Measurements from ENCODE around the gene TLX1.

The TLX1 gene

GRCh38 chr10:101126684-101127628 lies 4.1 kb upstream of the TLX1 start:
- H3K9me2 ChIP-seq (replicated peaks; ENCODE audit: control insufficient read depth, low read length): no peaks in the 10 kb centered on the region
- peaks cover 93% of the 10 kb centered on the region for H3K27me3 ChIP-seq (ENCODE audit: control insufficient read depth, low read length)
- no peak overlapping the region for H3K27ac ChIP-seq (ENCODE audit: low read depth, low read length)
- no peaks in the 10 kb centered on the region for H3F3A ChIP-seq (ENCODE audit: control insufficient read depth, insufficient read depth)
- no peaks in the 10 kb centered on the region for H3K4me1 ChIP-seq (ENCODE audit: control insufficient read depth, low read length)
- H3K4me3 ChIP-seq (ENCODE audit: low read length): no peak overlapping the region
- H3K36me3 ChIP-seq (ENCODE audit: control insufficient read depth, low read length): no peaks in the 10 kb centered on the region
- no peaks in the 10 kb centered on the region for H4K20me1 ChIP-seq (ENCODE audit: control insufficient read depth, insufficient read depth, low read depth, low read length)
- H3K4me2 ChIP-seq (ENCODE audit: low read length): no peak overlapping the region
- H3K9me3 ChIP-seq (ENCODE audit: control insufficient read depth, insufficient read depth, low read length): no peaks in the 10 kb centered on the region
- TF ChIP-seq CTCF (IDR thresholded peaks at IDR 0.05; ENCODE audit: low read depth, low read length, poor library complexity, severe bottlenecking): no peak
- no peak for TF ChIP-seq EZH2phosphoT487 (IDR thresholded peaks at IDR 0.05; ENCODE audit: borderline replicate concordance, low read length)
- no peaks in the 10 kb centered on the region for H3K79me2 ChIP-seq (ENCODE audit: control insufficient read depth, low read length)

DNA sequence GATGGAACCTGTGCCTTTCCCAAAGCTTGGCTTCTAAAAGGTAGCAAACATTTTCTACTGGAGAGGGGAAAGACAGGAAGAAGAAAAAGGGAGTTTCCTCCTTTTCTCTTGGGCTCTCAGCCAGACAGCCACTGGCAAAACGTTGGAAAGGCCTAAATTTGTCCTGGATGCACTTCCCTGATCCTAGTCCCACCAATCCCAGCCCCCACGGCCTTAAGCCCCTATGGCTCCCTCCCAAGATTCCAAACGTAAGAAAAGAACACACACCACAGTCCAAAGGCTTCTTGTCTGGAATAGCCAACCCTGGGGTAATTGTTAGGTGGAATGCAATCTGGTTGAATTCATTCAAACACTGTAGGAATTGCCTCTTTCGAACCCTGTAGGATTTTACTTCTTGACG lies 959 bp upstream of the TLX1 start:
- Histone ChIP-seq H3K4me1 (ENCODE audit: control insufficient read depth, low read length) (no peaks in the 10 kb centered on the region), H3K36me3 (ENCODE audit: control insufficient read depth, low read length) (no peaks in the 10 kb centered on the region), H3K27ac (ENCODE audit: low read depth, low read length) (no peak overlapping the region), H3K27me3 (ENCODE audit: control insufficient read depth, low read length) (peaks cover 84% of the 10 kb centered on the region), H3K79me2 (ENCODE audit: control insufficient read depth, low read length) (no peaks in the 10 kb centered on the region), H3K9me3 (ENCODE audit: control insufficient read depth, insufficient read depth, low read length) (no peaks in the 10 kb centered on the region), H3K4me3 (ENCODE audit: low read length) (no peak overlapping the region), H3F3A (ENCODE audit: control insufficient read depth, insufficient read depth) (no peaks in the 10 kb centered on the region), H4K20me1 (ENCODE audit: control insufficient read depth, insufficient read depth, low read depth, low read length) (no peaks in the 10 kb centered on the region), H3K9me2 (replicated peaks; ENCODE audit: control insufficient read depth, low read length) (no peaks in the 10 kb centered on the region), H3K4me2 (ENCODE audit: low read length) (no peak overlapping the region)
- TF ChIP-seq EZH2phosphoT487 (IDR thresholded peaks at IDR 0.05; ENCODE audit: borderline replicate concordance, low read length): no peak

DNA sequence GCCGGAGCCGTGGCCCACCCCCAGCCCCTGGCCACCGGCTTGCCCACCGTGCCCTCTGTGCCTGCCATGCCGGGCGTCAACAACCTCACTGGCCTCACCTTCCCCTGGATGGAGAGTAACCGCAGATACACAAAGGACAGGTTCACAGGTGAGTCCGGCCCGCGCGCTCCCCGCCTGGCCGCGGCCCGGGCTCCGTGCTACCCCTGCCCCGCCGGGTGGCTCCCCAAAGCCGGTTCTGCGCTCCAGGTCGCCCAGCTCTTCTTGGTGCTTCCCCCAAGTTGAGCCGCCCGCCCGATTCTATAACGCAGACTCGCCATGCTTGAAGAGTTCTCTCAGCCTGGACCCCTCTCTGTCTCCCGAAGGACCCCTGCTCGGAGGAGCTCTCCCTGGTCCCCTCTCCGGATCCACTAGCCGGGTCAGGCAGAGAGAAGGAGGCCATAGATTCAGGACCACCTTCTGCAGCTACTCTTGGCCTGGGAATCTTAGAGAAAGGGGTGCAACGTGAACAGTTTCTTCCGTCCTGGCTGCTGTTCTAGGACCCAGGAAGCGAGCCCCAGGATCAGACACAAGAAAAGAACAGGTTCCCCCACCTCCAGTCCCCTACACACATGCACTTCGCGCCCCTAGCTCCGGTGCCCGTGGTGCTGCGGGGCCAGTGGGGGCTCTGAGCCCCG lies 999 bp downstream of the TLX1 start:
- Histone ChIP-seq H3K79me2 (ENCODE audit: control insufficient read depth, low read length) (no peaks in the 10 kb centered on the region), H3K36me3 (ENCODE audit: control insufficient read depth, low read length) (no peaks in the 10 kb centered on the region), H4K20me1 (ENCODE audit: control insufficient read depth, insufficient read depth, low read depth, low read length) (no peaks in the 10 kb centered on the region), H3K9me2 (replicated peaks; ENCODE audit: control insufficient read depth, low read length) (no peaks in the 10 kb centered on the region), H3K4me1 (ENCODE audit: control insufficient read depth, low read length) (no peaks in the 10 kb centered on the region), H3K9me3 (ENCODE audit: control insufficient read depth, insufficient read depth, low read length) (no peaks in the 10 kb centered on the region), H3F3A (ENCODE audit: control insufficient read depth, insufficient read depth) (no peaks in the 10 kb centered on the region), H3K4me2 (ENCODE audit: low read length) (no peak overlapping the region), H3K27ac (ENCODE audit: low read depth, low read length) (no peak overlapping the region), H3K4me3 (ENCODE audit: low read length) (no peak overlapping the region), H3K27me3 (ENCODE audit: control insufficient read depth, low read length) (peaks cover 75% of the 10 kb centered on the region)
- TF ChIP-seq CTCF (IDR thresholded peaks at IDR 0.05; ENCODE audit: low read depth, low read length, poor library complexity, severe bottlenecking) (no peak), EZH2phosphoT487 (IDR thresholded peaks at IDR 0.05; ENCODE audit: borderline replicate concordance, low read length) (no peak)
